MM.1S (cell line): ENCODE data around the gene PCNX1.

Source experiments
- EZH2 ChIP-seq: fragments of 300-600 bp; sonication (generic); optimal IDR thresholded peaks from 2 replicates; pipeline ENCODE3; 2017; ENCODE audit warnings: low read depth, mild to moderate bottlenecking, antibody characterized with exemption, low read length, mixed read lengths
- TF ChIP-seq, protein P1 (sequence below): fragments of 300-600 bp; sonication (generic); IDR thresholded peaks from 2 replicates; pipeline ENCODE4 v1.5.1; 2016; ENCODE audit warnings: antibody characterized with exemption, low read length, mixed read lengths

DNA sequence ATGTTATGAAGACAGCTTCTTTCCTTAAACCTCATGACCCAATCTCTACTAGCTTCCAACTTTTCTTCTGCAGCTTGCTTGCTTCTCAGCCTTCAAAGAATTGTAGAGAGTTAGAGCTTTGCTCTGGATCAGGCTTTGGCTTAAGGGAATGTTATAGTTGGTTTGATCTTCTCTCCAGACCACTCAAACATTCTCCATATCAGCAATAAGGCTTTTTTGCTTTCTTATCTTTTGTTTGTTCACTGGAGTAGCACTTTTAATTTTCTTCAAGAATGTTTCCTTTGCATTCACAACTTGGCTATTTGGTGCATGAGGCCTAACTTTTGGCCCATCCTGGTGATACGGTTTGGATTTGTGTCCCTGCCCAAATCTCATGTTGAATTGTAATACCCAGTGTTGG, 163.8 kb downstream of the PCNX1 start:
- TF ChIP-seq, protein P1, sequence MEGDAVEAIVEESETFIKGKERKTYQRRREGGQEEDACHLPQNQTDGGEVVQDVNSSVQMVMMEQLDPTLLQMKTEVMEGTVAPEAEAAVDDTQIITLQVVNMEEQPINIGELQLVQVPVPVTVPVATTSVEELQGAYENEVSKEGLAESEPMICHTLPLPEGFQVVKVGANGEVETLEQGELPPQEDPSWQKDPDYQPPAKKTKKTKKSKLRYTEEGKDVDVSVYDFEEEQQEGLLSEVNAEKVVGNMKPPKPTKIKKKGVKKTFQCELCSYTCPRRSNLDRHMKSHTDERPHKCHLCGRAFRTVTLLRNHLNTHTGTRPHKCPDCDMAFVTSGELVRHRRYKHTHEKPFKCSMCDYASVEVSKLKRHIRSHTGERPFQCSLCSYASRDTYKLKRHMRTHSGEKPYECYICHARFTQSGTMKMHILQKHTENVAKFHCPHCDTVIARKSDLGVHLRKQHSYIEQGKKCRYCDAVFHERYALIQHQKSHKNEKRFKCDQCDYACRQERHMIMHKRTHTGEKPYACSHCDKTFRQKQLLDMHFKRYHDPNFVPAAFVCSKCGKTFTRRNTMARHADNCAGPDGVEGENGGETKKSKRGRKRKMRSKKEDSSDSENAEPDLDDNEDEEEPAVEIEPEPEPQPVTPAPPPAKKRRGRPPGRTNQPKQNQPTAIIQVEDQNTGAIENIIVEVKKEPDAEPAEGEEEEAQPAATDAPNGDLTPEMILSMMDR, result no peak
- no peak for TF ChIP-seq EZH2
